A673 (cell line): ENCODE measurements around the gene CCZ1B. TPM values are rescaled to one million over a fixed set of nuclear protein-coding genes. Genes with fewer than 3 reads are reported as not detected.
"Not testable (repeated sequence)": the region's sequence is repeated elsewhere in the genome, so short reads cannot be mapped to it uniquely, and the experiment has no call there.

Experiments used
- BruUV-seq: library from RNA; stranded (reverse); fragments of 400-500 nt; replicated peaks from 2 replicates; lab custom pipeline; 2021; lab: Mats Ljungman, UMichigan
- CTCF ChIA-PET: fragments of 300-600 bp; sonication (Branson Sonifier 250); formaldehyde crosslinking; loops from one replicate; lab custom pipeline; 2022; ENCODE audit warnings: antibody characterized with exemption; lab: Charles Lee
- POLR2A ChIA-PET: fragments of 300-600 bp; sonication (Branson Sonifier 250); formaldehyde crosslinking; loops from one replicate; lab custom pipeline; 2022; ENCODE audit warnings: antibody characterized with exemption; ENCODE audit not compliant: low non-redundant PET; lab: Charles Lee
- DNase-seq: peaks from one replicate; pipeline ENCODE4 v3.0.0-alpha.2; 2015; ENCODE audit warnings: low spot score
- H3K27ac ChIP-seq: fragments of 200-600 bp; sonication (generic); 2 replicates; pipeline ENCODE4 v1.5.1; 2016; ENCODE audit warnings: mixed run types, low read depth, mild to moderate bottlenecking, mixed read lengths, antibody characterized with exemption, low read length; ENCODE audit not compliant: poor library complexity, severe bottlenecking
- H3K27me3 ChIP-seq: fragments of 200-600 bp; sonication (generic); replicated peaks from 2 replicates; pipeline ENCODE4 v1.6.1; 2017; ENCODE audit warnings: mixed run types, low read depth, mild to moderate bottlenecking, mixed read lengths, antibody characterized with exemption, low read length; ENCODE audit not compliant: insufficient read depth, poor library complexity
- H3K36me3 ChIP-seq: fragments of 200-600 bp; sonication (generic); 2 replicates; pipeline ENCODE4 v1.6.1; 2016; ENCODE audit warnings: mixed run types, mild to moderate bottlenecking, mixed read lengths, antibody characterized with exemption, low read length; ENCODE audit not compliant: insufficient read depth, poor library complexity, severe bottlenecking
- H3K4me1 ChIP-seq: fragments of 200-600 bp; sonication (generic); 2 replicates; pipeline ENCODE4 v1.6.1; 2017; ENCODE audit warnings: mixed run types, mild to moderate bottlenecking, mixed read lengths, antibody characterized with exemption, low read length; ENCODE audit not compliant: insufficient read depth, poor library complexity, severe bottlenecking
- H3K4me3 ChIP-seq: fragments of 200-600 bp; sonication (generic); 2 replicates; pipeline ENCODE4 v1.5.1; 2016; ENCODE audit warnings: low read depth, mixed run types, mild to moderate bottlenecking, mixed read lengths, low read length; ENCODE audit not compliant: poor library complexity, severe bottlenecking
- H3K9me3 ChIP-seq: fragments of 200-600 bp; sonication (generic); 2 replicates; pipeline ENCODE4 v1.6.1; 2016; ENCODE audit warnings: mixed run types, low read depth, mild to moderate bottlenecking, mixed read lengths, antibody characterized with exemption, low read length; ENCODE audit not compliant: poor library complexity, severe bottlenecking
- EZH2 ChIP-seq: fragments of 200-600 bp; sonication (generic); IDR thresholded peaks from 2 replicates; pipeline ENCODE4 v1.6.1; 2017; ENCODE audit warnings: borderline replicate concordance, low read depth, mild to moderate bottlenecking, mixed read lengths, antibody characterized with exemption, low read length; ENCODE audit not compliant: poor library complexity, severe bottlenecking
- intact Hi-C: fragments of 100-400 bp; cut with micrococcal nuclease; formaldehyde crosslinking; loops from one replicate; pipeline ENCODE4 v1.10.0; 2022; ENCODE audit not compliant: unreplicated experiment
- total RNA-seq: library from RNA; stranded (reverse); gene quantifications from 2 replicates; pipeline ENCODE4 v1.2.3, GENCODE V29; 2021
- TF ChIP-seq, protein P1 (sequence below): fragments of 300-800, 200-600 bp; sonication (generic); conservative IDR thresholded peaks from 2 replicates; pipeline ENCODE4 v1.5.1; 2017; ENCODE audit warnings: low read depth, mild to moderate bottlenecking, antibody characterized with exemption, low read length, moderate library complexity, mixed read lengths

CCZ1B gene
- total RNA-seq, 1 experiment from 2014 or later: 72.0 TPM

DNA sequence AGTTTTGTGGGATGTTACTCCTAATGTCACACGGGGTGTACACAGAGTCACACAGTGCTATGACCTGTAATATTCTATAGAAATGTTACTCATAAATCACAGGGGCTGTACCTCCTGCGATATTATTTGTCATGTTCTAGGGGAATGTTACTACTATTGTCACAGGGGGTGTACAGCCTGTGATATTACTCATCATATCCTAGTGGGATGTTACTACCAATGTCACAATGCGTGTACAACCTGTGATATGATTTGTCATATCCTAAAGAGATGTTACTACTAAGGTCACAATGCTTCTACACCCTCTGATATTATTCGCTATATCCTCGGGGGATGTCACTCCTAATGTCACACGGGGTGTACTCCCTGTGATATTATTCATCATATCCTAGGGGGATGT, 7.6 kb upstream of the CCZ1B start:
- H3K27ac ChIP-seq: no peak overlapping the region
- ChIA-PET CTCF (no interaction called here), POLR2A (no interaction called here)
- no TSS peak for BruUV-seq
- H3K9me3 ChIP-seq: no peaks in the 10 kb centered on the region
- DNase-seq: no peak
- H3K4me1 ChIP-seq: no peaks in the 10 kb centered on the region
- TF ChIP-seq, protein P1, sequence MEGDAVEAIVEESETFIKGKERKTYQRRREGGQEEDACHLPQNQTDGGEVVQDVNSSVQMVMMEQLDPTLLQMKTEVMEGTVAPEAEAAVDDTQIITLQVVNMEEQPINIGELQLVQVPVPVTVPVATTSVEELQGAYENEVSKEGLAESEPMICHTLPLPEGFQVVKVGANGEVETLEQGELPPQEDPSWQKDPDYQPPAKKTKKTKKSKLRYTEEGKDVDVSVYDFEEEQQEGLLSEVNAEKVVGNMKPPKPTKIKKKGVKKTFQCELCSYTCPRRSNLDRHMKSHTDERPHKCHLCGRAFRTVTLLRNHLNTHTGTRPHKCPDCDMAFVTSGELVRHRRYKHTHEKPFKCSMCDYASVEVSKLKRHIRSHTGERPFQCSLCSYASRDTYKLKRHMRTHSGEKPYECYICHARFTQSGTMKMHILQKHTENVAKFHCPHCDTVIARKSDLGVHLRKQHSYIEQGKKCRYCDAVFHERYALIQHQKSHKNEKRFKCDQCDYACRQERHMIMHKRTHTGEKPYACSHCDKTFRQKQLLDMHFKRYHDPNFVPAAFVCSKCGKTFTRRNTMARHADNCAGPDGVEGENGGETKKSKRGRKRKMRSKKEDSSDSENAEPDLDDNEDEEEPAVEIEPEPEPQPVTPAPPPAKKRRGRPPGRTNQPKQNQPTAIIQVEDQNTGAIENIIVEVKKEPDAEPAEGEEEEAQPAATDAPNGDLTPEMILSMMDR: no peak
- TF ChIP-seq EZH2: no peak
- intact Hi-C loops: no loop called here
- no peak overlapping the region for H3K4me3 ChIP-seq
- H3K27me3 ChIP-seq: peaks cover 27% of the 10 kb centered on the region
- no peaks in the 10 kb centered on the region for H3K36me3 ChIP-seq

DNA sequence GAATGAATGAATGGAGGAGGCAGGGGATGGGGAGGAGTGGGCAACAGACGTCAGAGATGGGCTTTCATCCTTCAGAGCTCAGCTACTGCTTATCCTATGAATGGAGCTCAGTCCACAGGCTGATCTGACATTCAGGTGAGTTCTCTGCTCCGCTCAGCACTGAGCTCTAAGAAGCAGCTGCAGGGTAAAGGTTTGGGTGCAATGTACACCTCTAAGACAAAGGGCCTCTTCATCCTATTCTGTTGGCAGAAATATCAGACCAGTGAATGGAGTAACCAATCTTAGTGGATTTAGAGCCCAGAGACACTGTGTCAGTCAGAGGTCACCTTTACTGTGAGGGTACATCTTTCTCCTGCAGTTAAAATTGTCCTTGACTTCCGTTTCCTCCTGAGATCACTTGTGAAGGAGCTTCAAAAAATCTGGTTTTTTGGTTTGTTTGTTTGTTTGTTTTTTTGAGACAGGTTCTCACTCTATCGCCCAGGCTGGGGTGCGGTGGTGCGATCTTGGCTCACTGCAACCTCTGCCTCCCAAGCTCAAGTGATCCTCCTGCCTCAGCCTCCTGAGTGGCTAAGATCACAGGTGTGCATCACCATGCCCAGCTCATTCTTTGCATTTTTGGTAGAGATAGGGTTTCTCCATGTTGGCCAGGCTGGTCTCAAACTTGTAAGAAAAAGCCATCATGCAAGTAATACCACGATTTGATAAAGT, 5.1 kb upstream of the CCZ1B start:
- Histone ChIP-seq H3K27me3 (peaks cover 27% of the 10 kb centered on the region), H3K27ac (no peak overlapping the region), H3K4me1 (no peaks in the 10 kb centered on the region), H3K9me3 (no peaks in the 10 kb centered on the region), H3K4me3 (no peak overlapping the region), H3K36me3 (no peaks in the 10 kb centered on the region)
- intact Hi-C loops: no loop called here
- no TSS peak for BruUV-seq
- POLR2A ChIA-PET: no interaction called here
- TF ChIP-seq, protein P1: no peak
- no peak for TF ChIP-seq EZH2
- no peak for DNase-seq
- CTCF ChIA-PET: no interaction called here

DNA sequence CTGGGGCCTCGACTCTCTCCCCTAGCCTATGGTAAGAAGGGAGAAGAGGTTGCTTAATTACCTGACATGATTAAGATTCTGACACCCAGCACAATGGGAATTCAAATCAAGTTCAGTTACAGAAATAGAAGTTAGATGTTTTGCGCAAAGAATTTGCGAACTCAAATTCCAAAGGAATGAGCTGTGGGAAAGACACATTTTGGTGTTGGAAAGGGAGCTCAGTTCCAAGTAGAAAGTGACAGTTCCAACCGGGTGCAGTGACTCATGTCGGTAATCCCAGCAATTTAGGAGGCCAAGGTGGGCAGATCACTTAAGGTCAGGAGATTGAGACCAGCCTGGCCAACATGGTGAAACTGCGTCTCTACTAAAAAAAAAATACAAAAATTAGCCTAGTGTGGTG, 4.0 kb upstream of the CCZ1B start:
- CTCF ChIA-PET, H3K4me1 ChIP-seq, H3K27ac ChIP-seq, POLR2A ChIA-PET, H3K36me3 ChIP-seq, H3K4me3 ChIP-seq, DNase-seq, H3K9me3 ChIP-seq, intact Hi-C loops, BruUV-seq: not testable (repeated sequence)
- H3K27me3 ChIP-seq: peaks cover 21% of the 10 kb centered on the region

GRCh38 chr7:6829616-6830015, 3.5 kb upstream of the CCZ1B start:
- intact Hi-C loops, DNase-seq, H3K4me3 ChIP-seq, BruUV-seq, H3K4me1 ChIP-seq, CTCF ChIA-PET, H3K27ac ChIP-seq, H3K9me3 ChIP-seq, H3K36me3 ChIP-seq, POLR2A ChIA-PET: not testable (repeated sequence)
- H3K27me3 ChIP-seq: peaks cover 21% of the 10 kb centered on the region

DNA sequence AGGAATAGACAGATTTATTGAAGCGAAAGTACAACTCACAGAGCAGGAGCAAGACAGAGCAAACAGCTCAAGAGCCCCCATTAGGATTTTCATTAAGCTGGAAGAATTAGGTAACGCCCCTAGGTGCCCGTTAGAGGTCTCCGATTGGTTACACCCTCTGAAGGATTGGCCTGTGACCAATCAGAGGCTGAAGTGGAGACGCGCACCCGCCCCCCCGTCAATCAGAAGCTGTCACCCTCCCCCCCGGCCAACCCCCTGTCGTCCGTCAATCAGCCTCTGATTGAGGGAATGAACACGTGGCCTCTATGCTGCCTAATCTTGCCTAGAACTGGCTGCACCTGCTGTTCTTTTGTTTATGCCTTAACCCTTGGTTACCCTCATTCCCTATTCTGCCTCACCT, 1.1 kb upstream of the CCZ1B start:
- H3K27ac ChIP-seq, CTCF ChIA-PET, H3K36me3 ChIP-seq, H3K4me1 ChIP-seq, BruUV-seq, DNase-seq, POLR2A ChIA-PET, intact Hi-C loops, H3K4me3 ChIP-seq, H3K27me3 ChIP-seq, H3K9me3 ChIP-seq: not testable (repeated sequence)
